Measurements from ENCODE around the gene KDM2B. TPM values are rescaled to one million over a fixed set of nuclear protein-coding genes. Genes with fewer than 3 reads are reported as not detected.

Gene KDM2B
- total RNA-seq, 1 experiment from 2014 or later = 45.1 TPM

- POLR2A ChIA-PET (ENCODE audit: unreplicated experiment) = interaction anchor here (0.6 kb wide), 1 partner anchor 34 kb away, joined by 8 read pairs; no protein-coding TSS in a partner anchor
- Histone ChIP-seq H3K79me2 (ENCODE audit: low read depth) (no peaks in the 10 kb centered on the region), H3K27ac (no peak overlapping the region), H3K4me1 (replicated peaks; ENCODE audit: insufficient read depth) (no peaks in the 10 kb centered on the region), H3K9me3 (ENCODE audit: insufficient read depth, low read depth) (no peaks in the 10 kb centered on the region), H3K9me2 (ENCODE audit: insufficient read depth) (no peaks in the 10 kb centered on the region), H3F3A (ENCODE audit: insufficient read depth, low read depth) (peaks cover 9% of the 10 kb centered on the region; the same call in 1 of the 2 replicates), H3K36me3 (ENCODE audit: low read depth) (no peaks in the 10 kb centered on the region), H2AFZ (no peak overlapping the region), H3K4me2 (no peak overlapping the region), H3K27me3 (ENCODE audit: insufficient read depth, low read depth) (no peaks in the 10 kb centered on the region), H4K20me1 (ENCODE audit: insufficient read depth) (no peaks in the 10 kb centered on the region), H3K4me3 (no peak overlapping the region)
- CTCF ChIA-PET = no interaction called here
- no peak for TF ChIP-seq EZH2 (IDR thresholded peaks at IDR 0.05; ENCODE audit: low read depth)
- TF ChIP-seq CTCF (conservative IDR thresholded peaks at IDR 0.05) = no peak
- BruUV-seq (replicated peaks) = no TSS peak
- no peak for DNase-seq
- intact Hi-C loops (cut with micrococcal nuclease; ENCODE audit: unreplicated experiment) = no loop called here
These were observed 15.7 kb upstream of the KDM2B start for GRCh38 chr12:121596526-121596925.

GRCh38 chr12:121595520-121595919, 14.7 kb upstream of the KDM2B start:
- no peaks in the 10 kb centered on the region for H3K4me1 ChIP-seq (replicated peaks; ENCODE audit: insufficient read depth)
- no peaks in the 10 kb centered on the region for H3K9me2 ChIP-seq (ENCODE audit: insufficient read depth)
- CTCF ChIA-PET = no interaction called here
- H3K4me2 ChIP-seq = no peak overlapping the region
- intact Hi-C loops (cut with micrococcal nuclease; ENCODE audit: unreplicated experiment) = no loop called here
- H3K27me3 ChIP-seq (ENCODE audit: insufficient read depth, low read depth) = no peaks in the 10 kb centered on the region
- no peak overlapping the region for H3K27ac ChIP-seq
- no peak for TF ChIP-seq EZH2 (IDR thresholded peaks at IDR 0.05; ENCODE audit: low read depth)
- no peak for TF ChIP-seq CTCF (conservative IDR thresholded peaks at IDR 0.05)
- H3K9me3 ChIP-seq (ENCODE audit: insufficient read depth, low read depth) = no peaks in the 10 kb centered on the region
- peaks cover 9% of the 10 kb centered on the region; the same call in 1 of the 2 replicates for H3F3A ChIP-seq (ENCODE audit: insufficient read depth, low read depth)
- no peak overlapping the region for H3K4me3 ChIP-seq
- POLR2A ChIA-PET (ENCODE audit: unreplicated experiment) = no interaction called here
- no peaks in the 10 kb centered on the region for H4K20me1 ChIP-seq (ENCODE audit: insufficient read depth)
- H3K36me3 ChIP-seq (ENCODE audit: low read depth) = no peaks in the 10 kb centered on the region
- no peaks in the 10 kb centered on the region for H3K79me2 ChIP-seq (ENCODE audit: low read depth)
- no TSS peak for BruUV-seq (replicated peaks)
- DNase-seq = no peak
- H2AFZ ChIP-seq = no peak overlapping the region

- no peaks in the 10 kb centered on the region for H3K9me3 ChIP-seq (ENCODE audit: insufficient read depth, low read depth)
- BruUV-seq (replicated peaks) = no TSS peak
- intact Hi-C loops (cut with micrococcal nuclease; ENCODE audit: unreplicated experiment) = no loop called here
- H3K9me2 ChIP-seq (ENCODE audit: insufficient read depth) = no peaks in the 10 kb centered on the region
- H3K4me3 ChIP-seq = no peak overlapping the region
- DNase-seq = no peak
- H3K36me3 ChIP-seq (ENCODE audit: low read depth) = no peaks in the 10 kb centered on the region
- TF ChIP-seq EZH2 (IDR thresholded peaks at IDR 0.05; ENCODE audit: low read depth) = no peak
- no peak for TF ChIP-seq CTCF (conservative IDR thresholded peaks at IDR 0.05)
- no peaks in the 10 kb centered on the region for H3K4me1 ChIP-seq (replicated peaks; ENCODE audit: insufficient read depth)
- ChIA-PET CTCF (no interaction called here), POLR2A (ENCODE audit: unreplicated experiment) (no interaction called here)
- H3K79me2 ChIP-seq (ENCODE audit: low read depth) = no peaks in the 10 kb centered on the region
- H3K27ac ChIP-seq = no peak overlapping the region
- no peaks in the 10 kb centered on the region for H4K20me1 ChIP-seq (ENCODE audit: insufficient read depth)
- H2AFZ ChIP-seq = no peak overlapping the region
- no peaks in the 10 kb centered on the region for H3K27me3 ChIP-seq (ENCODE audit: insufficient read depth, low read depth)
- H3K4me2 ChIP-seq = no peak overlapping the region
- H3F3A ChIP-seq (ENCODE audit: insufficient read depth, low read depth) = 0 out of 2 replicates have a peak, but pooled peaks cover 4% of the 10 kb centered on the region
These were observed 11.5 kb upstream of the KDM2B start for GRCh38 chr12:121592320-121592719.
